HEK293 (cell line): ENCODE measurements around the gene PITHD1.

Source experiments
- BCL11B ChIP-seq: fragments of 450-650 bp; formaldehyde crosslinking; IDR thresholded peaks from 2 replicates; pipeline ENCODE4 v1.5.1; 2016; ENCODE audit warnings: low read depth, missing biosample characterization, missing genetic modification characterization
- EGR2 ChIP-seq: fragments of 450-650 bp; formaldehyde crosslinking; IDR thresholded peaks from 2 replicates; pipeline ENCODE4 v1.5.1; 2016; ENCODE audit warnings: low read depth, missing biosample characterization, missing genetic modification characterization
- PRDM10 ChIP-seq: fragments of 450-650 bp; formaldehyde crosslinking; IDR thresholded peaks from 2 replicates; pipeline ENCODE4 v1.5.1; 2016; ENCODE audit warnings: missing biosample characterization, missing genetic modification characterization
- YY2 ChIP-seq: fragments of 450-650 bp; formaldehyde crosslinking; IDR thresholded peaks from 2 replicates; pipeline ENCODE4 v1.5.1; 2016; ENCODE audit warnings: missing biosample characterization, missing genetic modification characterization
- ZBTB26 ChIP-seq: fragments of 450-650 bp; formaldehyde crosslinking; optimal IDR thresholded peaks from 2 replicates; pipeline ENCODE3; 2016; ENCODE audit warnings: missing biosample characterization, mild to moderate bottlenecking, missing genetic modification characterization
- ZBTB44 ChIP-seq: fragments of 450-650 bp; IDR thresholded peaks from 2 replicates; pipeline ENCODE4 v1.5.1; 2018; ENCODE audit warnings: missing biosample characterization, mild to moderate bottlenecking, missing genetic modification characterization
- ZBTB49 ChIP-seq: fragments of 450-650 bp; formaldehyde crosslinking; IDR thresholded peaks from 2 replicates; pipeline ENCODE4 v1.5.1; 2016; ENCODE audit warnings: missing biosample characterization, missing genetic modification characterization, low read depth
- ZFHX2 ChIP-seq: fragments of 450-650 bp; formaldehyde crosslinking; conservative IDR thresholded peaks from 2 replicates; pipeline ENCODE4 v1.5.1; 2016; ENCODE audit warnings: missing biosample characterization, missing genetic modification characterization
- ZFP69B ChIP-seq: fragments of 450-650 bp; formaldehyde crosslinking; IDR thresholded peaks from 2 replicates; pipeline ENCODE4 v1.5.1; 2016; ENCODE audit warnings: missing biosample characterization, missing genetic modification characterization
- ZNF140 ChIP-seq: fragments of 450-650 bp; formaldehyde crosslinking; IDR thresholded peaks from 2 replicates; pipeline ENCODE4 v1.5.1; 2016; ENCODE audit warnings: missing biosample characterization, missing genetic modification characterization
- ZNF169 ChIP-seq: fragments of 450-650 bp; formaldehyde crosslinking; IDR thresholded peaks from 2 replicates; pipeline ENCODE4 v1.5.1; 2016; ENCODE audit warnings: missing biosample characterization, missing genetic modification characterization
- ZNF184 ChIP-seq: fragments of 450-650 bp; IDR thresholded peaks from 2 replicates; pipeline ENCODE4 v1.5.1; 2018; ENCODE audit warnings: missing biosample characterization, mild to moderate bottlenecking, missing genetic modification characterization
- ZNF211 ChIP-seq: fragments of 450-650 bp; formaldehyde crosslinking; IDR thresholded peaks from 2 replicates; pipeline ENCODE4 v1.5.1; 2016; ENCODE audit warnings: low read depth, missing biosample characterization, missing genetic modification characterization
- ZNF221 ChIP-seq: fragments of 450-650 bp; formaldehyde crosslinking; IDR thresholded peaks from 2 replicates; pipeline ENCODE4 v1.5.1; 2017; ENCODE audit warnings: missing biosample characterization, missing genetic modification characterization, borderline replicate concordance
- ZNF24 ChIP-seq: fragments of 450-650 bp; formaldehyde crosslinking; IDR thresholded peaks from 2 replicates; pipeline ENCODE4 v1.5.1; 2016; ENCODE audit warnings: missing biosample characterization, missing genetic modification characterization
- ZNF324 ChIP-seq: fragments of 450-650 bp; formaldehyde crosslinking; IDR thresholded peaks from 2 replicates; pipeline ENCODE4 v1.5.1; 2016; ENCODE audit warnings: missing biosample characterization, missing genetic modification characterization
- ZNF341 ChIP-seq: fragments of 450-650 bp; formaldehyde crosslinking; IDR thresholded peaks from 2 replicates; pipeline ENCODE4; 2016; ENCODE audit warnings: low read depth, missing biosample characterization, missing genetic modification characterization
- ZNF48 ChIP-seq: fragments of 450-650 bp; formaldehyde crosslinking; IDR thresholded peaks from 2 replicates; pipeline ENCODE4 v1.5.1; 2016; ENCODE audit warnings: missing biosample characterization, missing genetic modification characterization
- ZNF518A ChIP-seq: fragments of 450-650 bp; formaldehyde crosslinking; conservative IDR thresholded peaks from 2 replicates; pipeline ENCODE4 v1.5.1; 2016; ENCODE audit warnings: low read depth, missing biosample characterization, missing genetic modification characterization
- ZNF529 ChIP-seq: fragments of 450-650 bp; formaldehyde crosslinking; IDR thresholded peaks from 2 replicates; pipeline ENCODE4 v1.5.1; 2017; ENCODE audit warnings: missing genetic modification characterization, missing biosample characterization; ENCODE audit not compliant: insufficient replicate concordance
- ZNF654 ChIP-seq: fragments of 450-650 bp; formaldehyde crosslinking; IDR thresholded peaks from 2 replicates; pipeline ENCODE4 v1.5.1; 2016; ENCODE audit warnings: low read depth, missing biosample characterization, missing genetic modification characterization
- ZNF658 ChIP-seq: fragments of 450-650 bp; formaldehyde crosslinking; IDR thresholded peaks from 2 replicates; pipeline ENCODE4; 2016; ENCODE audit warnings: missing biosample characterization, missing genetic modification characterization
- ZNF670 ChIP-seq: fragments of 450-650 bp; formaldehyde crosslinking; IDR thresholded peaks from 2 replicates; pipeline ENCODE4 v1.5.1; 2016; ENCODE audit warnings: missing biosample characterization, missing genetic modification characterization, low read depth
- ZNF843 ChIP-seq: fragments of 450-650 bp; formaldehyde crosslinking; IDR thresholded peaks from 2 replicates; pipeline ENCODE4 v1.5.1; 2016; ENCODE audit warnings: missing biosample characterization, missing genetic modification characterization

PITHD1 gene

GRCh38 chr1:23743287-23744152 is 34.7 kb upstream of the PITHD1 start, which contains the start of gene ELOA (continued):
- TF ChIP-seq ZNF518A (0 out of 2 replicates have a peak, but pooled peaks have one; percentile 33), ZNF48 (no peak), ZNF24 (tag by site-specific recombination) (peak; percentile 25; the same call in 1 of the 2 replicates), YY2 (tag by site-specific recombination) (peak; percentile 88), ZNF324 (tag by site-specific recombination) (no peak), ZBTB49 (tag by site-specific recombination) (no peak), ZNF211 (tag by site-specific recombination) (no peak), ZBTB44 (tag by site-specific recombination) (0 out of 2 replicates have a peak, but pooled peaks have one; percentile 36), ZNF341 (tag by site-specific recombination) (0 out of 2 replicates have a peak, but pooled peaks have one; percentile 13), ZFP69B (tag by site-specific recombination) (peak; percentile 21; the same call in 1 of the 2 replicates), ZNF843 (tag by site-specific recombination) (peak; percentile 41; the same call in 1 of the 2 replicates), ZBTB26 (tag by site-specific recombination) (peak; percentile 93), ZNF654 (tag by site-specific recombination) (no peak), ZFHX2 (tag by site-specific recombination) (peak; percentile 65; the same call in 1 of the 2 replicates), PRDM10 (tag by site-specific recombination) (no peak), ZNF670 (tag by site-specific recombination) (no peak), EGR2 (tag by site-specific recombination) (no peak), ZNF221 (tag by site-specific recombination) (no peak), ZNF529 (tag by site-specific recombination) (no peak), ZNF169 (tag by site-specific recombination) (no peak), ZNF140 (tag by site-specific recombination) (no peak), ZNF184 (0 out of 2 replicates have a peak, but pooled peaks have one; percentile 59), ZNF658 (no peak), BCL11B (tag by site-specific recombination) (peak; percentile 19; the same call in 1 of the 2 replicates)
